ENCODE results near the gene YBX1. TPM values are rescaled to one million over a fixed set of nuclear protein-coding genes. Genes with fewer than 3 reads are reported as not detected.

The YBX1 gene
- total RNA-seq, 1 donor from 2014 or later, result 1,242 TPM

DNA sequence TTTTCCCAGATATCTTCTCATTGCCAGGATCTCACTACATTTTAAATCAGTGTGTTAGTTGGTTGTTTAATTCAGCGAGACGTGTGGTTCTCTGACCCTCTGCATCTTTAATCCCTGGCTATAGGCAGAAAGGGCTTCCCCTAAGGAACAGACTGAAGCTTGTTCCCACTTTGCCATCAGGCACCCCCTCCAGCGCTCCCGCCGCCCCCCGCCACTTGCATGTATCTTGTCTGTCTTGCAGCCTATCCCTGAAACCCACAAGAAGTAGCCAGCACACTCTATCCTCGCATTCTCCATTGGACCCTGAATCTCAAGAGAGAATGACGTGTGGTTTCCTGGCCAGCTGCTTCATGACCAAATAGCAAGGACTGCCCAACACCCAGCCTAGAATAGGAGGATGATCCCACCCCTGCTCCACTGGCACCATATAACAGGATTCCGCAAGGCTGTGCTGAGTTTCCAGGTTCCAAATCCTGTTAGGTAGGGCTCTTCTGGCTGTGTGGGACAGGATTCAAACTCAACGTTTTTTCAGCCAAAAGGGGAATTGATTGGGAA is 50.0 kb downstream of the YBX1 start:
- Mint-ChIP-seq H3K9me3 (no peaks in the 10 kb centered on the region), H3K27ac (ENCODE audit: unreplicated experiment) (no peak overlapping the region), H3K4me3 (no peak overlapping the region), H3K27me3 (ENCODE audit: low read depth) (no peaks in the 10 kb centered on the region), H3K4me1 (no peaks in the 10 kb centered on the region), H3K36me3 (ENCODE audit: low read depth) (no peaks in the 10 kb centered on the region)
- no peak for DNase-seq (ENCODE audit: low read depth, low spot score)
- TF ChIP-seq, protein P1, sequence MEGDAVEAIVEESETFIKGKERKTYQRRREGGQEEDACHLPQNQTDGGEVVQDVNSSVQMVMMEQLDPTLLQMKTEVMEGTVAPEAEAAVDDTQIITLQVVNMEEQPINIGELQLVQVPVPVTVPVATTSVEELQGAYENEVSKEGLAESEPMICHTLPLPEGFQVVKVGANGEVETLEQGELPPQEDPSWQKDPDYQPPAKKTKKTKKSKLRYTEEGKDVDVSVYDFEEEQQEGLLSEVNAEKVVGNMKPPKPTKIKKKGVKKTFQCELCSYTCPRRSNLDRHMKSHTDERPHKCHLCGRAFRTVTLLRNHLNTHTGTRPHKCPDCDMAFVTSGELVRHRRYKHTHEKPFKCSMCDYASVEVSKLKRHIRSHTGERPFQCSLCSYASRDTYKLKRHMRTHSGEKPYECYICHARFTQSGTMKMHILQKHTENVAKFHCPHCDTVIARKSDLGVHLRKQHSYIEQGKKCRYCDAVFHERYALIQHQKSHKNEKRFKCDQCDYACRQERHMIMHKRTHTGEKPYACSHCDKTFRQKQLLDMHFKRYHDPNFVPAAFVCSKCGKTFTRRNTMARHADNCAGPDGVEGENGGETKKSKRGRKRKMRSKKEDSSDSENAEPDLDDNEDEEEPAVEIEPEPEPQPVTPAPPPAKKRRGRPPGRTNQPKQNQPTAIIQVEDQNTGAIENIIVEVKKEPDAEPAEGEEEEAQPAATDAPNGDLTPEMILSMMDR (conservative IDR thresholded peaks at IDR 0.05), result no peak

GRCh38 chr1:42733415-42734200 is 51.4 kb downstream of the YBX1 start:
- no peak overlapping the region for H3K4me3 Mint-ChIP-seq
- no peaks in the 10 kb centered on the region for H3K36me3 Mint-ChIP-seq (ENCODE audit: low read depth)
- TF ChIP-seq, protein P1 (conservative IDR thresholded peaks at IDR 0.05), result no peak
- DNase-seq (ENCODE audit: low read depth, low spot score), result no peak
- H3K27ac Mint-ChIP-seq (ENCODE audit: unreplicated experiment), result no peak overlapping the region
- H3K4me1 Mint-ChIP-seq, result no peaks in the 10 kb centered on the region
- H3K9me3 Mint-ChIP-seq, result no peaks in the 10 kb centered on the region
- H3K27me3 Mint-ChIP-seq (ENCODE audit: low read depth), result no peaks in the 10 kb centered on the region

DNA sequence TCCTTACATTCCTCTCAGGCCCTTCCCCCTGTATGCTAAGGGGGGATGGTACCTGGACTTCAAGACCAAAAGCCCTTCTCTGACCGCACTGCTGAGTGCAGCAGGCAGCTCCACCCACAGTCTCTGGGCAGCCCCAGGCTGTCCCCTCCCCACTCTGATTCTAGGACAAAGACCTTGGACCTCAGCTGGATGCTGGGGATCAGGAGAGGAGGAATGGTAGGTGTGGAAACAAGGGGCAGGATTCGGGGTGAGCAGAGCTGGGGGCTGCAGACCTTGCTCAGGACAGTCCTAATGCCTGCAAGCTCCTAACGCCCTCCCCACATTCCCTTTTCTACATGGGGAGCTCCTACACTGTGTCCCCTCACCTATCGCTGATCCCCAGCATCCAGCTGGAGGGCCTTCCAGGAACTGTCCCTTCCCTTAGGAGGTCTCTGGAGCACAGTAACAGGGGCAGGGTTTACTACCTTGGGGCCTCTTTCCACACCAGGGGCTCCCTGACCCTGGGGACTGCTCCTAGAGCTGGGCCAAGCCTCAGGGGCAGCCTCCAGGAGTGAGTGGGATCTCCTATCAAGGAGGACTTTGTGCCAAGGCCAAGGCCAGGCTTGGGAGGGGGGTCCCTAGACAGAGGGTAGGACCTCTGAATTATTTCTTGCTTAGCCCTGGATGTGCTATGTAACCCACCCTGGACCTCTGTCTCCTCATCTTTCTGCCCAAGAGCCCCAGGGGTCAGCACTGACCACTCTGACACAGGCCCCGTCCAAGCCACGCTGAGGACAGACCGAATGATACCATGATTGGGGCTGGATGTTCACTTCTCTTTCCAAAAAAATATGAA is 52.2 kb downstream of the YBX1 start:
- peak overlapping the region; percentile 50 for H3K27ac Mint-ChIP-seq (ENCODE audit: unreplicated experiment)
- no peak overlapping the region for H3K4me3 Mint-ChIP-seq
- H3K9me3 Mint-ChIP-seq, result no peaks in the 10 kb centered on the region
- no peaks in the 10 kb centered on the region for H3K27me3 Mint-ChIP-seq (ENCODE audit: low read depth)
- DNase-seq (ENCODE audit: low read depth, low spot score), result no peak
- H3K36me3 Mint-ChIP-seq (ENCODE audit: low read depth), result no peaks in the 10 kb centered on the region
- TF ChIP-seq, protein P1 (conservative IDR thresholded peaks at IDR 0.05), result no peak
- peaks cover 4% of the 10 kb centered on the region for H3K4me1 Mint-ChIP-seq

DNA sequence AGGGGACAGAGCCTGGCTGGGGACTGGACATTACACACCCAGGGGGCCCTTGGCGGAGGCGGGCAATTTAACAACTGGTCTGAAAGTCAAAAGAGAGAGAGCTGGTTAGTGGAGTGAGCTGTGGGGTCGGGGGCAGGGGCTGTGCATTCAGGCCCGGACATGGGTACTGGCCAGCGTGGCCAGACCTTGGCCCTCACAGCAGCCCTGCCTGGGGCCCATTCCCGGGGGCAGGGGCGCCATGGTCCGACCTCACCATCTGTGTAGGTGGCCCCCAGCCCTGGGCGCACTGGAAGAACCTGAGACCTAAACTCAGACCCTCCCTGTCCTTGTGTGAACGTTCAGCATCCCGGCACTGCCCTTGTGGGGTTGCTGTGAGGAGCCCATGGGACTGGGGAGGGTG is 52.8 kb downstream of the YBX1 start:
- no peaks in the 10 kb centered on the region for H3K9me3 Mint-ChIP-seq
- H3K4me1 Mint-ChIP-seq, result peaks cover 6% of the 10 kb centered on the region
- no peaks in the 10 kb centered on the region for H3K27me3 Mint-ChIP-seq (ENCODE audit: low read depth)

GRCh38 chr1:42735477-42736105 is 53.4 kb downstream of the YBX1 start:
- Mint-ChIP-seq H3K4me3 (no peak overlapping the region), H3K27me3 (ENCODE audit: low read depth) (no peaks in the 10 kb centered on the region), H3K36me3 (ENCODE audit: low read depth) (no peaks in the 10 kb centered on the region), H3K9me3 (no peaks in the 10 kb centered on the region), H3K27ac (ENCODE audit: unreplicated experiment) (no peak overlapping the region), H3K4me1 (peaks cover 10% of the 10 kb centered on the region)
- TF ChIP-seq, protein P1 (conservative IDR thresholded peaks at IDR 0.05), result no peak
- DNase-seq (ENCODE audit: low read depth, low spot score), result no peak

More for the DNA sequence above, 52.8 kb downstream of the YBX1 start:
- H3K4me3 Mint-ChIP-seq, result no peak overlapping the region
- TF ChIP-seq, protein P1 (conservative IDR thresholded peaks at IDR 0.05), result no peak
- H3K36me3 Mint-ChIP-seq (ENCODE audit: low read depth), result no peaks in the 10 kb centered on the region
- H3K27ac Mint-ChIP-seq (ENCODE audit: unreplicated experiment), result peak overlapping the region; percentile 50
- DNase-seq (ENCODE audit: low read depth, low spot score), result no peak
